Measurements from ENCODE around the gene BBIP1. TPM values are rescaled to one million over a fixed set of nuclear protein-coding genes. Genes with fewer than 3 reads are reported as not detected.
A peak's percentile ranks its signal among the peaks of the same experiment; 100 is the strongest.

Gene BBIP1
- total and polyA plus RNA-seq, 10 of the 15 experiments (the other 5 are each of a cell fraction or from before 2014, with no cell fraction given) = 13.8 to 40.8 (median 31.3) TPM

DNA sequence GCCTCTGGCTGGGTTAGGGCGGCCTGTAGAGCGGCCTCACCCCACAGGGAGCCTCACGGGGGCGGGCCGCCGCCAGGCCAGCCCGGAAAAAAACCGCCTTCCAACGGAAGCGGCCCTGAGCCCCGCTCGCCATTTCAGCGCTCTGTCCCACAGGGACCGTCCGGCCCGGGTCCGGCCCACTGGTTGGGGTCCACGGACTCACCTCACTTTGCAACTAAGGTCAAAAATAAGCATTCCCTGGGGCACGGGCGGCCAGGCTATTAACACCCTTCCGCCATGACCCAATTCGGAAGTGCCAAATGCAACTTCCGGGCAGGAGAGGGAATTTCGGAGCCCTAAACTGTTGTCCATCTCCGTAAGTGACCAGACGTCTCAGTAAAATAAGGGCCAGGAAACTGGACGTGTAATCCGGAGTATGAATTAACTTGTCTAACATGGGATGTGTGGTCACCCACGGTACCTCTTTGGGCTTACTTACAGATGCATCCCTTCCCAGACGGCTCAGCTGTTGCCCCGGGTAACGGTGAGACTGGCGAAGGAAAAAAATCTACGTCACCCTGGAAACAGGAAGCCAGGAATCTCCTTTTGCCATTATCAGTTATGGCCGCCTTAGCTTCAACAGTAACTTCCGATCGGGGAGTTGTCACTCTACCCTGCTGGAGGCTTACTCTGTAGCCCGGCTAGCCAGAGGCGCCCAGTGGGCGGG lies at the start of gene BBIP1 (continued):
- TF ChIP-seq, protein P1, sequence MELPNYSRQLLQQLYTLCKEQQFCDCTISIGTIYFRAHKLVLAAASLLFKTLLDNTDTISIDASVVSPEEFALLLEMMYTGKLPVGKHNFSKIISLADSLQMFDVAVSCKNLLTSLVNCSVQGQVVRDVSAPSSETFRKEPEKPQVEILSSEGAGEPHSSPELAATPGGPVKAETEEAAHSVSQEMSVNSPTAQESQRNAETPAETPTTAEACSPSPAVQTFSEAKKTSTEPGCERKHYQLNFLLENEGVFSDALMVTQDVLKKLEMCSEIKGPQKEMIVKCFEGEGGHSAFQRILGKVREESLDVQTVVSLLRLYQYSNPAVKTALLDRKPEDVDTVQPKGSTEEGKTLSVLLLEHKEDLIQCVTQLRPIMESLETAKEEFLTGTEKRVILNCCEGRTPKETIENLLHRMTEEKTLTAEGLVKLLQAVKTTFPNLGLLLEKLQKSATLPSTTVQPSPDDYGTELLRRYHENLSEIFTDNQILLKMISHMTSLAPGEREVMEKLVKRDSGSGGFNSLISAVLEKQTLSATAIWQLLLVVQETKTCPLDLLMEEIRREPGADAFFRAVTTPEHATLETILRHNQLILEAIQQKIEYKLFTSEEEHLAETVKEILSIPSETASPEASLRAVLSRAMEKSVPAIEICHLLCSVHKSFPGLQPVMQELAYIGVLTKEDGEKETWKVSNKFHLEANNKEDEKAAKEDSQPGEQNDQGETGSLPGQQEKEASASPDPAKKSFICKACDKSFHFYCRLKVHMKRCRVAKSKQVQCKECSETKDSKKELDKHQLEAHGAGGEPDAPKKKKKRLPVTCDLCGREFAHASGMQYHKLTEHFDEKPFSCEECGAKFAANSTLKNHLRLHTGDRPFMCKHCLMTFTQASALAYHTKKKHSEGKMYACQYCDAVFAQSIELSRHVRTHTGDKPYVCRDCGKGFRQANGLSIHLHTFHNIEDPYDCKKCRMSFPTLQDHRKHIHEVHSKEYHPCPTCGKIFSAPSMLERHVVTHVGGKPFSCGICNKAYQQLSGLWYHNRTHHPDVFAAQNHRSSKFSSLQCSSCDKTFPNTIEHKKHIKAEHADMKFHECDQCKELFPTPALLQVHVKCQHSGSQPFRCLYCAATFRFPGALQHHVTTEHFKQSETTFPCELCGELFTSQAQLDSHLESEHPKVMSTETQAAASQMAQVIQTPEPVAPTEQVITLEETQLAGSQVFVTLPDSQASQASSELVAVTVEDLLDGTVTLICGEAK (IDR thresholded peaks at IDR 0.05; ENCODE audit: borderline replicate concordance) = peak; percentile 96
- TF ChIP-seq, protein P2, sequence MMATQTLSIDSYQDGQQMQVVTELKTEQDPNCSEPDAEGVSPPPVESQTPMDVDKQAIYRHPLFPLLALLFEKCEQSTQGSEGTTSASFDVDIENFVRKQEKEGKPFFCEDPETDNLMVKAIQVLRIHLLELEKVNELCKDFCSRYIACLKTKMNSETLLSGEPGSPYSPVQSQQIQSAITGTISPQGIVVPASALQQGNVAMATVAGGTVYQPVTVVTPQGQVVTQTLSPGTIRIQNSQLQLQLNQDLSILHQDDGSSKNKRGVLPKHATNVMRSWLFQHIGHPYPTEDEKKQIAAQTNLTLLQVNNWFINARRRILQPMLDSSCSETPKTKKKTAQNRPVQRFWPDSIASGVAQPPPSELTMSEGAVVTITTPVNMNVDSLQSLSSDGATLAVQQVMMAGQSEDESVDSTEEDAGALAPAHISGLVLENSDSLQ (IDR thresholded peaks at IDR 0.05) = peak; percentile 94
- no peak for TF ChIP-seq SMAD1 (IDR thresholded peaks at IDR 0.05; ENCODE audit: low read depth, partially characterized antibody)
- no peak for TF ChIP-seq ZNF217 (IDR thresholded peaks at IDR 0.05)
- TF ChIP-seq, protein P3, sequence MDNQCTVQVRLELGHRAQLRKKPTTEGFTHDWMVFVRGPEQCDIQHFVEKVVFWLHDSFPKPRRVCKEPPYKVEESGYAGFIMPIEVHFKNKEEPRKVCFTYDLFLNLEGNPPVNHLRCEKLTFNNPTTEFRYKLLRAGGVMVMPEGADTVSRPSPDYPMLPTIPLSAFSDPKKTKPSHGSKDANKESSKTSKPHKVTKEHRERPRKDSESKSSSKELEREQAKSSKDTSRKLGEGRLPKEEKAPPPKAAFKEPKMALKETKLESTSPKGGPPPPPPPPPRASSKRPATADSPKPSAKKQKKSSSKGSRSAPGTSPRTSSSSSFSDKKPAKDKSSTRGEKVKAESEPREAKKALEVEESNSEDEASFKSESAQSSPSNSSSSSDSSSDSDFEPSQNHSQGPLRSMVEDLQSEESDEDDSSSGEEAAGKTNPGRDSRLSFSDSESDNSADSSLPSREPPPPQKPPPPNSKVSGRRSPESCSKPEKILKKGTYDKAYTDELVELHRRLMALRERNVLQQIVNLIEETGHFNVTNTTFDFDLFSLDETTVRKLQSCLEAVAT (IDR thresholded peaks at IDR 0.05) = peak; percentile 84
- TF ChIP-seq MEF2B (IDR thresholded peaks at IDR 0.05; ENCODE audit: partially characterized antibody, poor library complexity, severe bottlenecking) = peak; percentile 86
- TF ChIP-seq MYB (IDR thresholded peaks at IDR 0.05; ENCODE audit: borderline replicate concordance, low read depth, low read length) = peak; percentile 64; the same call in 1 of the 2 replicates
- TF ChIP-seq MEF2A (IDR thresholded peaks at IDR 0.05; ENCODE audit: insufficient read depth, low read depth, low read length) = no peak
- TF ChIP-seq, protein P4, sequence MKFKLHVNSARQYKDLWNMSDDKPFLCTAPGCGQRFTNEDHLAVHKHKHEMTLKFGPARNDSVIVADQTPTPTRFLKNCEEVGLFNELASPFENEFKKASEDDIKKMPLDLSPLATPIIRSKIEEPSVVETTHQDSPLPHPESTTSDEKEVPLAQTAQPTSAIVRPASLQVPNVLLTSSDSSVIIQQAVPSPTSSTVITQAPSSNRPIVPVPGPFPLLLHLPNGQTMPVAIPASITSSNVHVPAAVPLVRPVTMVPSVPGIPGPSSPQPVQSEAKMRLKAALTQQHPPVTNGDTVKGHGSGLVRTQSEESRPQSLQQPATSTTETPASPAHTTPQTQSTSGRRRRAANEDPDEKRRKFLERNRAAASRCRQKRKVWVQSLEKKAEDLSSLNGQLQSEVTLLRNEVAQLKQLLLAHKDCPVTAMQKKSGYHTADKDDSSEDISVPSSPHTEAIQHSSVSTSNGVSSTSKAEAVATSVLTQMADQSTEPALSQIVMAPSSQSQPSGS (IDR thresholded peaks at IDR 0.05; ENCODE audit: low read length) = 0 out of 2 replicates have a peak, but pooled peaks have one; percentile 22
- TF ChIP-seq SREBF1 (IDR thresholded peaks at IDR 0.05; ENCODE audit: low read length) = no peak
- TF ChIP-seq HDAC2 (IDR thresholded peaks at IDR 0.05) = no peak
- TF ChIP-seq JUNB (IDR thresholded peaks at IDR 0.05) = no peak
- peak; percentile 70 for TF ChIP-seq BACH1 (IDR thresholded peaks at IDR 0.05; ENCODE audit: borderline replicate concordance)
- TF ChIP-seq SUZ12 (IDR thresholded peaks at IDR 0.05; ENCODE audit: unreplicated experiment) = no peak
- peak; percentile 81 for TF ChIP-seq RFX5 (IDR thresholded peaks at IDR 0.05; ENCODE audit: low read depth, low read length)
- TF ChIP-seq IKZF1 (conservative IDR thresholded peaks at IDR 0.05) = peak; percentile 96
- peak; percentile 94 to 97 for TF ChIP-seq SRF (IDR thresholded peaks at IDR 0.05; ENCODE audit: low read depth in 2 of 2, low read length in 2 of 2)
- TF ChIP-seq EGR1 (IDR thresholded peaks at IDR 0.05; ENCODE audit: borderline replicate concordance in 1 of 2, low read depth in 2 of 2, low read length in 2 of 2) = peak in 1 of 2 experiments; percentile 58; a peak in 2 of 3 replicates
- no peak for TF ChIP-seq ZNF622 (IDR thresholded peaks at IDR 0.05)
- no peak for TF ChIP-seq CBFB (IDR thresholded peaks at IDR 0.05; ENCODE audit: low read depth)
- no peak for TF ChIP-seq ZBED1 (IDR thresholded peaks at IDR 0.05; ENCODE audit: borderline replicate concordance)
- peak; percentile 87 for TF ChIP-seq PML (IDR thresholded peaks at IDR 0.05; ENCODE audit: low read length)
- TF ChIP-seq SUPT20H (IDR thresholded peaks at IDR 0.05; ENCODE audit: borderline replicate concordance, control insufficient read depth, low read depth, low read length) = no peak
- no peak for TF ChIP-seq BRCA1 (IDR thresholded peaks at IDR 0.05; ENCODE audit: low read depth, low read length)

Data from GM12878 (cell line).